Breast epithelium (tissue), 4 donors: ENCODE results near the gene ANKRD17. TPM values are rescaled to one million over a fixed set of nuclear protein-coding genes. Genes with fewer than 3 reads are reported as not detected.

Experiments used
- DNase-seq, 2 donors: peaks; one replicate each; pipeline ENCODE4 v3.0.0-alpha.2; 2019; ENCODE audit warnings: low spot score in 2 of 2
- H3K27ac ChIP-seq, 2 donors: fragments of 200-600 bp; sonication (generic) in 1 of 2; one replicate each; pipeline ENCODE4 v1.5.1; 2016 to 2019; ENCODE audit warnings: mild to moderate bottlenecking in 1 of 2
- H3K27me3 ChIP-seq, 2 donors: fragments of 200-600 bp; sonication (generic) in 1 of 2; one replicate each; pipeline versions ENCODE4 v1.5.1 to v1.6.0; 2017 to 2019; ENCODE audit warnings: control low read depth in 1 of 2, mild to moderate bottlenecking in 1 of 2
- H3K36me3 ChIP-seq: fragments of 200-600 bp; one replicate; pipeline ENCODE4 v1.5.1; 2019
- H3K4me1 ChIP-seq, 2 donors: fragments of 200-600 bp; sonication (generic); one replicate each; pipeline ENCODE4 v1.5.1; 2016 to 2019; ENCODE audit warnings: control low read depth in 1 of 2
- H3K4me3 ChIP-seq, 3 donors: fragments of 200-600 bp; sonication (generic); 1 replicate in 2 of 3; 2 replicates in 1 of 3; pipeline ENCODE4 v1.5.1; 2016 to 2019; ENCODE audit warnings: mild to moderate bottlenecking in 3 of 3, moderate library complexity in 2 of 3
- H3K9me3 ChIP-seq, 2 donors: fragments of 200-600 bp; sonication (generic) in 1 of 2; one replicate each; pipeline ENCODE4 v1.5.1; 2016 to 2019; ENCODE audit warnings: control low read depth in 1 of 2
- POLR2A ChIP-seq: fragments of 450-650 bp; IDR thresholded peaks from one replicate; pipeline ENCODE4 v1.6.1; 2016; ENCODE audit warnings: antibody characterized with exemption, mild to moderate bottlenecking, moderate library complexity
- POLR2AphosphoS5 ChIP-seq, 3 donors: sonication (generic); formaldehyde crosslinking; IDR thresholded peaks; one replicate each; pipeline ENCODE4 v1.6.1; 2017; ENCODE audit warnings: antibody characterized with exemption in 3 of 3
- intact Hi-C: fragments of 100-400 bp; cut with DNase I; formaldehyde crosslinking; loops from one replicate; pipeline ENCODE4 v1.15.1; 2023; ENCODE audit warnings: low total_unique reads
- total RNA-seq, 3 donors: library from RNA; depleted of rRNA; stranded (reverse); fragments of >200 nt; gene quantifications; one replicate each; pipeline ENCODE4 v1.1.0, GENCODE V29; 2016
- TF ChIP-seq, protein P1 (sequence below), 3 donors: fragments of 450-650 bp; IDR thresholded peaks; one replicate each; pipeline ENCODE4 v1.5.1; 2016 to 2017; ENCODE audit warnings: antibody characterized with exemption in 3 of 3, mild to moderate bottlenecking in 3 of 3, moderate library complexity in 3 of 3

The ANKRD17 gene
- total RNA-seq, 3 donors from 2014 or later, result 53.0 to 81.4 (median 69.2) TPM

GRCh38 chr4:73223258-73223650 lies 35.3 kb downstream of the ANKRD17 start:
- intact Hi-C loops, result no loop called here
- H3K4me1 ChIP-seq, result peaks cover 0 to 4% of the 10 kb centered on the region in 2 donors

DNA sequence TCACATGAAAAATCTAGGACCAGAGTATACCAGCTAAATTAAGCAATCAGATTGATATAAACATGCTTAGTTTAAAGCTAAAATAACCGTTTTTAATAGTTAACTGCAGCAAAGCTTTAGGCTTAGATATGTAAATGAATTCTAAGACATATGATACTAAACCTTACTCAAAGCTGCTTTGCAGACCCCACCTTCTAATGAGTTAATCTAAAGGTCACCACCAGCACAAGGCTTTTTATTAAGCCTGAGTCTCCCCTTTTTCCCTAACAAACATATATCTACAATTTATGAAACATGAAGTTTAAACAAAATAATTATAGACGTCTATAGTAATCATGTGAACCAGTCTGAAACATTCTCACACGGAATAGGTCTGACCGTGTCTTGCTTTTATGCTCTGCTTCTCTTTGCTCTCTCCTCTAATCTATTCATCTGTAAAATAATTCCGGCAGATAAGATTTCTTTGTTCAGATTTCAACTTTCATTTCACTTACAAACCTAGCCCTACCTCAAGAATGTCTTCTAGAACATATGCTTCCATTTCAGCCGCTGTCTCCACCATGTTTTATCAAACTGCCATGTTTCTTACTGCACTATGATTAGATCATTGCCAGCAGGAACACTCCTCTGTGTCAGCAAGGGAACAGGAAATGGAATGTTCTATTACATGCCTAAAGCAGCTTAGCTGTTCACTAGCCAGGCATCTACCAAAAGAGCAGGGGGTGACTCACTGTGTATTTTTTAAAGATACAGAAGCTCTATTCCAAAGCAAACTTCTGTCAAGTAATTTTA lies 35.9 kb downstream of the ANKRD17 start:
- Histone ChIP-seq H3K9me3 (no peaks in the 10 kb centered on the region), H3K36me3 (no peaks in the 10 kb centered on the region), H3K4me1 (peaks cover 0 to 4% of the 10 kb centered on the region in 2 donors), H3K4me3 (peak overlapping the region; percentile 50 to 68 (median 52)), H3K27ac (peak overlapping the region; percentile 87 to 90), H3K27me3 (no peaks in the 10 kb centered on the region)
- TF ChIP-seq POLR2AphosphoS5 (IDR thresholded peaks at IDR 0.05) (peak in 2 of 3 donors; percentile 57 to 80), POLR2A (no peak)
- peak in 1 of 2 donors; percentile 56 for DNase-seq
- intact Hi-C loops, result no loop called here

More at GRCh38 chr4:73223258-73223650, 35.3 kb downstream of the ANKRD17 start:
- H3K4me3 ChIP-seq, result peak overlapping the region; percentile 50 to 68 (median 52)
- TF ChIP-seq POLR2AphosphoS5 (IDR thresholded peaks at IDR 0.05), result no peak
- TF ChIP-seq, protein P1, sequence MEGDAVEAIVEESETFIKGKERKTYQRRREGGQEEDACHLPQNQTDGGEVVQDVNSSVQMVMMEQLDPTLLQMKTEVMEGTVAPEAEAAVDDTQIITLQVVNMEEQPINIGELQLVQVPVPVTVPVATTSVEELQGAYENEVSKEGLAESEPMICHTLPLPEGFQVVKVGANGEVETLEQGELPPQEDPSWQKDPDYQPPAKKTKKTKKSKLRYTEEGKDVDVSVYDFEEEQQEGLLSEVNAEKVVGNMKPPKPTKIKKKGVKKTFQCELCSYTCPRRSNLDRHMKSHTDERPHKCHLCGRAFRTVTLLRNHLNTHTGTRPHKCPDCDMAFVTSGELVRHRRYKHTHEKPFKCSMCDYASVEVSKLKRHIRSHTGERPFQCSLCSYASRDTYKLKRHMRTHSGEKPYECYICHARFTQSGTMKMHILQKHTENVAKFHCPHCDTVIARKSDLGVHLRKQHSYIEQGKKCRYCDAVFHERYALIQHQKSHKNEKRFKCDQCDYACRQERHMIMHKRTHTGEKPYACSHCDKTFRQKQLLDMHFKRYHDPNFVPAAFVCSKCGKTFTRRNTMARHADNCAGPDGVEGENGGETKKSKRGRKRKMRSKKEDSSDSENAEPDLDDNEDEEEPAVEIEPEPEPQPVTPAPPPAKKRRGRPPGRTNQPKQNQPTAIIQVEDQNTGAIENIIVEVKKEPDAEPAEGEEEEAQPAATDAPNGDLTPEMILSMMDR (IDR thresholded peaks at IDR 0.05), result no peak
- no peak for TF ChIP-seq POLR2A
- H3K36me3 ChIP-seq, result no peaks in the 10 kb centered on the region
- DNase-seq, result no peak
- H3K27me3 ChIP-seq, result no peaks in the 10 kb centered on the region
- H3K27ac ChIP-seq, result peak overlapping the region; percentile 64 to 90
- H3K9me3 ChIP-seq, result no peaks in the 10 kb centered on the region

DNA sequence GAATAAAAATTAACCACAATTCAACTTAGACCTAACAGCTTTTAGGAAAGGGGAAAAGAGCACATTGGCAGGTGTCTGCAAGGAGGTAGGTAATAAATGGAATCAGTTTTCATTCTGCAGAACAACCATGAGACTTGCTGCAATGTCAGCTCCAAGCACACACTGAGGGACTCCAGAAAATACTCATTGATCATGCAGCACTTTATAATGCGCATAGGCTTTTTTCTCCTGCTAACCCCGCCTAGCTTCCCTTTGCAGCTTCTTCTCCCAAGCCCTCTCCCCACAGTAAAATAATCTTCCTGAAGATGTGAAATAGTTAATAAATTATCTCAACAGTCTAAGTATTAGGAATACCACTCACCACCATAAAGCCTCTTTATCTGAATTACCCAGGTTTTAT lies 36.9 kb downstream of the ANKRD17 start:
- Histone ChIP-seq H3K36me3 (no peaks in the 10 kb centered on the region), H3K27ac (peak overlapping the region in 1 of 2 donors; percentile 90), H3K9me3 (no peaks in the 10 kb centered on the region), H3K27me3 (no peaks in the 10 kb centered on the region), H3K4me1 (peaks cover 0 to 4% of the 10 kb centered on the region in 2 donors), H3K4me3 (no peak overlapping the region)
- DNase-seq, result no peak
- intact Hi-C loops, result no loop called here
- no peak for TF ChIP-seq POLR2A

GRCh38 chr4:73220815-73221214 lies 37.8 kb downstream of the ANKRD17 start:
- Histone ChIP-seq H3K9me3 (no peaks in the 10 kb centered on the region), H3K4me1 (peaks cover 0 to 4% of the 10 kb centered on the region in 2 donors), H3K27me3 (no peaks in the 10 kb centered on the region), H3K27ac (no peak overlapping the region), H3K4me3 (no peak overlapping the region), H3K36me3 (no peaks in the 10 kb centered on the region)
- DNase-seq, result no peak
- intact Hi-C loops, result no loop called here
- TF ChIP-seq POLR2AphosphoS5 (IDR thresholded peaks at IDR 0.05) (no peak), POLR2A (no peak)
- TF ChIP-seq, protein P1 (IDR thresholded peaks at IDR 0.05), result no peak

DNA sequence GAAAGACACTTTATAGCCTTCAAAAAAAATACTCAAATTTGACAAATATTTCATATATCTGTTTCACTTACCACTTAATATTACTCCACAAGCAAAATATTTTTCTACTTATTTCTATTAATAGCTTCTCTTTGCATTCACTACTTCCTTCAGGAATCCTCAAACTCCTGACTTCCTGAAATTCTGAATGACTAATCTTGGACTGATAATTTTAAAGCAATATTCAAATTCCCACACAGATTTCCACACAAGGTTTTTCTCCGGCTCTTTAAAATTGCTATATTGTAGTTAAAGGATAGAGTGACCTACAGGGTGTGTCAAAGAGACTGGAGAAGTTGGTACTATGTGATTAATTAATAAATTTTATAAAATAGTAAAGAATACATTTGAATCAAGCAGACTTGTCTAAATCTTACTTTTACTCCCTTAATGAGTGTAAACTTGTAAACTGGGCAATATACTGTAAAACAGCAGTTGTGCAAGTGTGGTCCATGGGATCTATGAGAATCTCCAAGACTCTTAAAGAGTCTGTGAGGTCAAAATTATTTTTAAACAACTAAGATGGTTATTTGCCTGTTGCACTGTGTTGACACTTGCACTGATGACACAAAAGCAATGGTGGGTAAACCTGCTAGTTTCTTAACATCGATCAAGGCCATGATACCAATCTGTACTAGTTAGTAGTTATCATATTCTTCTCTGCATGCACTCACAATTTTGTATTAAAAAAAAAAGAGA lies 44.5 kb downstream of the ANKRD17 start:
- Histone ChIP-seq H3K27me3 (no peaks in the 10 kb centered on the region), H3K4me1 (no peaks in the 10 kb centered on the region), H3K27ac (no peak overlapping the region), H3K9me3 (no peaks in the 10 kb centered on the region), H3K4me3 (no peak overlapping the region), H3K36me3 (no peaks in the 10 kb centered on the region)
- intact Hi-C loops, result no loop called here
- no peak for DNase-seq
- TF ChIP-seq POLR2AphosphoS5 (IDR thresholded peaks at IDR 0.05) (no peak), POLR2A (no peak)
- TF ChIP-seq, protein P1 (IDR thresholded peaks at IDR 0.05), result no peak
